Dermis microvascular lymphatic vessel endothelial cell (primary cell): ENCODE data around the gene FAIM. TPM values are rescaled to one million over a fixed set of nuclear protein-coding genes. Genes with fewer than 3 reads are reported as not detected.
"Not testable (repeated sequence)": the region's sequence is repeated elsewhere in the genome, so short reads cannot be mapped to it uniquely, and the experiment has no call there.

Experiments
- DNase-seq, 2 donors: peaks; one replicate each; pipeline versions ENCODE4 v3.0.0 to v3.0.0-alpha.2; 2010; ENCODE audit warnings: low read depth in 2 of 2
- total RNA-seq: library from RNA; depleted of rRNA; stranded (reverse); fragments of >200 nt; gene quantifications from 2 replicates; pipeline ENCODE4 v1.2.1, GENCODE V29; 2014

The FAIM gene
- total RNA-seq, 1 donor from 2014 or later, result 5.3 TPM

DNA sequence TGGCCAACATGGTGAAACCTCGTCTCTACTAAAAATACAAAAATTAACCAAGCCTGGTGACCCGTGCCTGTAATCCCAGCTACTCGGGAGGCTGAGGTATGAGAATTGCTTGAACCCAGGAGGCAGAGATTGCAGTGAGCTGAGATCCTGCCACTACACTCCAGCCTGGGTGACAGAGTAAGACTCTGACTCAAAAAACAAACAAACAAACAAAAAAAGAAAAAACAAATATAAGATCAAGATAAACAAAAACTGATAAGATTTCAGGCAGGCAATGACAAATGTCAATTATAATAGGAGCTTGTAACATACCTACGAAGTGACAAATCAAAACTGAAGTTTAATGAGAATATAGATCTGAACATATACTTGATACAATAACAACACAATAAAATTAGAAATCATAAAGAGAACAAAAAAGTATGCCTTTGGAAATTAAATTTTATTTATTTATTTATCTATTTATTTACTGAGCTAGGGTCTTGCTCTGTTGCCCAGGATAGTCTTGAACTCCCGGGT lies 70.4 kb downstream of the FAIM start:
- no peak for DNase-seq

DNA sequence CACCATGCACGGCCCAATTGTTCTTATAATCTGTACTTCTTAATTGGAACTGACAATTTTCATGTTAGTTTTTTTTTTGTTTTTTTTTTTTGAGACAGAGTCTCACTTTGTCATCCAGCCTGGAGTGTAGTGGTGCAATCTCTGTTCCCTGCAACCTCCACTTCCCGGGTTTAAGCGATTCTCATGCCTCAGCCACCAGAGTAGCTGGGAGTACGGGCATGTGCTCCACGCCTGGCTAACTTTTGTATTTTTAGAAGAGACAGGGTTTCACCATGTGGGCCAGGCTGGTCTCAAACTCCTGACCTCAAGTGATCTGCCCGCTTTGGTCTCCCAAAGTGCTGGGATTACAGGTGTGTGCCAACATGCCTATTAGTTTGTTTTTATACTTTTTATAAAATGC lies 72.4 kb downstream of the FAIM start:
- DNase-seq, result not testable (repeated sequence)

DNA sequence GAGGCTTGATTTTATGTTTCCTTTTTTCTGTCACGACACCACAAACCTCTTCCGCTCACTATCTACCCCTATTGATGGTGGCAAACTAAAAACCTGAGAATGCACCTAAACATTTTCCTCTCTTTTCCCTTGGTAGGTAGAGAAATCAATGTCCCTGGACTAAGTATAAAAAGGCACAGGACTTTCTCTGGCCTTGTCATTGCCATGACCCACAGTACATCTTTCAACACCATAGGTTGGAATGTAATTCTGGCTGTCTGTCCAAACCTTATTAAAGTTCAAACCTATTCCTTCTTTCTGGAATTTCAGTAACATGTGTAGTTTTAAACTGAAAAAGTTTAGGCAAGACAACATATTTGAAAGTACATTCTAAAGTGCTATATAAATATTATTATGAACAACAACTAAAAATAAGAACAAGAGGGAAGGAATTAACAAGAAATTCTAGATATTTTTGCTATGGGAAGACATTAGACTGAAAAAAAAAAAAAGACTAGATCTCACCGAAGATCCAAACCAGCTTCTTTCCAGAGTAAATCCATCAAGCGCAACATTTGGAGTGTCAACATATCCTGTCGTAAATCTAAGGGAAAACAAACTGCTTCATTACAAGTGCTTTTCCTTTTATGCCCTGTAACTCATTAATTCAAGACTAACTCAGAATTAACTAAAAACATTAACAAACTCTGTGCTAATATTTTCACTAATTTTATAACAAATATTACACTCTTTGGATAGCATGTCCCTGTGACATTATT lies 73.1 kb downstream of the FAIM start:
- no peak for DNase-seq

DNA sequence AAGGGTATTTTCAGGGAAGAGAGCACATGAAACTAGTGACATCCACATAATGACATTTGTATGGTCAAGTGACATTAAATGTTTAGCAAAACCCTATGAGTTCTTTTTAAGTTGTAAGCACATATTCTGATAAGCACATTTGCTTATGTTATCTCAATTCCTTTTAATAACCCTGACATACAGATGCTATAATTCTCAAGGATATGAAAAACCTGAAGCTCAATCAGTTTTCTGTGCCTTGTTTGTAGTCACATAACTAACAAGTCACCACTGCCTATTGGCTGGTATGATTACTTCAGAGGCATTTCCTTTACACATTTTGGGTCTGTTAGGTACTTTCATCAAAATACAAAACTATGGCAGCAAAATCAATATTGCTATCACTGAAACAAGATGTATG lies 74.1 kb downstream of the FAIM start:
- DNase-seq, result no peak

Other genes with a start within 250 kb of the FAIM start
- under 0.01 TPM in 1 of 2 replicates, not detected in the other for gene ESYT3, start 174.2 kb upstream of the FAIM start, total RNA-seq
- gene CEP70, start 14.5 kb upstream of the FAIM start, total RNA-seq, result 9.1 and 13.1 TPM in 2 replicates
- 12.3 and 14.4 TPM in 2 replicates for gene PIK3CB, start 226.2 kb downstream of the FAIM start, total RNA-seq